Tibial nerve (tissue), 4 donors: Measurements from ENCODE around the gene TM9SF2. TPM values are rescaled to one million over a fixed set of nuclear protein-coding genes. Genes with fewer than 3 reads are reported as not detected.

Source experiments
- DNase-seq, 2 donors: peaks; one replicate each; pipeline ENCODE4 v3.0.0-alpha.2; 2019; ENCODE audit warnings: low spot score in 2 of 2
- H3K27ac ChIP-seq, 4 donors: fragments of 200-600 bp; sonication (generic) in 3 of 4; one replicate each; pipeline ENCODE4 v1.5.1; 2017 to 2019; ENCODE audit warnings: mild to moderate bottlenecking in 1 of 4
- H3K27me3 ChIP-seq, 2 donors: fragments of 200-600 bp; sonication (generic) in 1 of 2; one replicate each; pipeline versions ENCODE4 v1.5.1 to v1.6.0; 2017 to 2019
- H3K36me3 ChIP-seq, 3 donors: fragments of 200-600 bp; sonication (generic); one replicate each; pipeline ENCODE4 v1.5.1; 2018 to 2019
- H3K4me1 ChIP-seq, 4 donors: fragments of 200-600 bp; sonication (generic) in 3 of 4; one replicate each; pipeline ENCODE4 v1.5.1; 2017 to 2019
- H3K4me3 ChIP-seq, 4 donors: fragments of 200-600 bp; sonication (generic) in 3 of 4; one replicate each; pipeline ENCODE4 v1.5.1; 2017 to 2019; ENCODE audit warnings: mild to moderate bottlenecking in 1 of 4, moderate library complexity in 1 of 4
- H3K9me3 ChIP-seq, 4 donors: fragments of 200-600 bp; sonication (generic) in 3 of 4; one replicate each; pipeline ENCODE4 v1.5.1; 2017 to 2019
- EP300 ChIP-seq, 2 donors: sonication (generic); formaldehyde crosslinking; IDR thresholded peaks; one replicate each; pipeline ENCODE4 v1.6.1; 2017; ENCODE audit warnings: antibody characterized with exemption in 2 of 2, mild to moderate bottlenecking in 1 of 2
- POLR2A ChIP-seq, 2 donors: fragments of 450-650 bp; IDR thresholded peaks; one replicate each; pipeline ENCODE4 v1.6.1; 2017; ENCODE audit warnings: antibody characterized with exemption in 2 of 2, mild to moderate bottlenecking in 2 of 2, moderate library complexity in 2 of 2
- WGBS, 2 donors: methylation state at CpG; one replicate each; pipeline ENCODE4 v1.1.5; 2018; 5-methylcytosine and 5-hydroxymethylcytosine counted together
- total RNA-seq, 4 donors: library from RNA; depleted of rRNA; stranded (reverse); fragments of >200 nt; gene quantifications; one replicate each; pipeline ENCODE4 v1.1.0, GENCODE V29; 2016
- TF ChIP-seq, protein P1 (sequence below), 5 experiments: fragments of 200-600 bp in 3 of 5; fragments of 450-650 bp in 2 of 5; sonication (generic) in 3 of 5; IDR thresholded peaks; one replicate each; pipeline ENCODE4 v1.5.1; 2016 to 2019; ENCODE audit warnings: antibody characterized with exemption in 5 of 5, mild to moderate bottlenecking in 3 of 5, moderate library complexity in 2 of 5

Gene TM9SF2
- total RNA-seq, 4 donors from 2014 or later = 67.8 to 110 (median 82.7) TPM

DNA sequence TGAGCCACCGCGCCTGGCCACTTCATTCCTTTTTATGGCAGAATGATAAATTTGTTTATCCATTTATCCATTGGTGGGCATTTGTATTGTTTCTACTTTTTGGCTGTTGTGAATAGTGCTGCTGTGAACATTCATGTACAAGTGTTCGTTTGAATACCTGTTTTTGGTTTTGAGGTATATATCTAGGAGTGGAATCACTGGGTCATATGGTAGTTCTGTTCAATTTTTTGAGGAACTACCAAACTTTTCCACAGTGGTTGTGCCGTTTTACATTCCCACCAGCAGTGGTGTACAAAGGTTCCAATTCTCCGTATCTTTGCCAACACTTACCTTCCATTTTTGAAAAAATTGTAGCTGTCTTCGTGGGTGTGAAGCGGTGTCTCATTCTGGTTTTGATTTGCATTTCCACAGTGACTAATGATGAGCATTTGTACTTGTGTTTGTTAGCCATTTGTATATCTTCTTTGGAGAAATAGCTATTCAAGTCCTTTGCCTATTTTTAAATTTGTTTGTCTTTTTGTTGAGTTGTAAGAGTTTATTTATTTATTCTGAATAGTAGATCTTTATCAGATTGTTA is 55.7 kb downstream of the TM9SF2 start:
- peaks cover 0 to 72% (median 8%) of the 10 kb centered on the region in 3 donors for H3K36me3 ChIP-seq

DNA sequence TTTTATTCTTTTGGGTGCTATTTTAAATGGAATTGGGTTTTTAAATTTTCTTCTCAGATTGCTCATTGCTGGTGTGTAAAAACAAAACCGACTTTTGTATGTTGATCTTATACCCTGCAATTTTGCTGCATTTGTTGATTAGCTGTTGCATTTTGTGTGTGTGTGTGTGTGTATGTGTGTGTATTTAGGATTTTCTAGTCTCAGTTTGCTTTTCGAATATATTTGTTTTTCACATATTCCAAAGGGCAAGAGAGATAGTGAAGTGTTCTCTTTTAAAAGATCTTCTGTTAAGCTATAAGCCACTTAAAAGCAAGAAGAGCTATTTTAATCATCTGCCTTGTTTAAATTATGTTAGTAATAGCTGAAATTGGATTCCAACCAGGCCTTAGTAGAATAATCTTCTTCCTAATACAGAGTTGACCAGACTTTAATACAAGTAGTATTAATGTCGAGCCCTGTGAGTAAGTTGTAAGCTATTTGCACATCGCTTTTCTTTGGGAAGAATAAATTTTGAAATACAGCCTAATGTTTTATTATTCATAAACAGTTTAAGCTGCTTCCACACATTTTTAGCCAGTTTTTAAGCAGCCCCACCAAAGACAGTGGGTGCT is 57.4 kb downstream of the TM9SF2 start:
- no peaks in the 10 kb centered on the region for H3K4me1 ChIP-seq
- no peaks in the 10 kb centered on the region for H3K27me3 ChIP-seq
- 83 to 86% methylated on average over 4 of the region's 4 CpGs for WGBS, 2 donors
- TF ChIP-seq EP300 (IDR thresholded peaks at IDR 0.05) (no peak), POLR2A (IDR thresholded peaks at IDR 0.05) (no peak)
- TF ChIP-seq, protein P1, sequence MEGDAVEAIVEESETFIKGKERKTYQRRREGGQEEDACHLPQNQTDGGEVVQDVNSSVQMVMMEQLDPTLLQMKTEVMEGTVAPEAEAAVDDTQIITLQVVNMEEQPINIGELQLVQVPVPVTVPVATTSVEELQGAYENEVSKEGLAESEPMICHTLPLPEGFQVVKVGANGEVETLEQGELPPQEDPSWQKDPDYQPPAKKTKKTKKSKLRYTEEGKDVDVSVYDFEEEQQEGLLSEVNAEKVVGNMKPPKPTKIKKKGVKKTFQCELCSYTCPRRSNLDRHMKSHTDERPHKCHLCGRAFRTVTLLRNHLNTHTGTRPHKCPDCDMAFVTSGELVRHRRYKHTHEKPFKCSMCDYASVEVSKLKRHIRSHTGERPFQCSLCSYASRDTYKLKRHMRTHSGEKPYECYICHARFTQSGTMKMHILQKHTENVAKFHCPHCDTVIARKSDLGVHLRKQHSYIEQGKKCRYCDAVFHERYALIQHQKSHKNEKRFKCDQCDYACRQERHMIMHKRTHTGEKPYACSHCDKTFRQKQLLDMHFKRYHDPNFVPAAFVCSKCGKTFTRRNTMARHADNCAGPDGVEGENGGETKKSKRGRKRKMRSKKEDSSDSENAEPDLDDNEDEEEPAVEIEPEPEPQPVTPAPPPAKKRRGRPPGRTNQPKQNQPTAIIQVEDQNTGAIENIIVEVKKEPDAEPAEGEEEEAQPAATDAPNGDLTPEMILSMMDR (IDR thresholded peaks at IDR 0.05) = no peak
- peaks cover 0 to 65% (median 4%) of the 10 kb centered on the region in 3 donors for H3K36me3 ChIP-seq
- H3K4me3 ChIP-seq = no peak overlapping the region
- no peak overlapping the region for H3K27ac ChIP-seq
- DNase-seq = no peak
- no peaks in the 10 kb centered on the region for H3K9me3 ChIP-seq

More for the DNA sequence above, 55.7 kb downstream of the TM9SF2 start:
- no peak overlapping the region for H3K4me3 ChIP-seq
- no peak for DNase-seq
- H3K4me1 ChIP-seq = no peaks in the 10 kb centered on the region
- H3K27ac ChIP-seq = no peak overlapping the region
- H3K9me3 ChIP-seq = no peaks in the 10 kb centered on the region
- H3K27me3 ChIP-seq = no peaks in the 10 kb centered on the region
- TF ChIP-seq, protein P1 (IDR thresholded peaks at IDR 0.05) = no peak
- TF ChIP-seq EP300 (IDR thresholded peaks at IDR 0.05) (no peak), POLR2A (IDR thresholded peaks at IDR 0.05) (no peak)
- WGBS, 2 donors = 97 to 98% methylated on average over 7 of the region's 7 CpGs

DNA sequence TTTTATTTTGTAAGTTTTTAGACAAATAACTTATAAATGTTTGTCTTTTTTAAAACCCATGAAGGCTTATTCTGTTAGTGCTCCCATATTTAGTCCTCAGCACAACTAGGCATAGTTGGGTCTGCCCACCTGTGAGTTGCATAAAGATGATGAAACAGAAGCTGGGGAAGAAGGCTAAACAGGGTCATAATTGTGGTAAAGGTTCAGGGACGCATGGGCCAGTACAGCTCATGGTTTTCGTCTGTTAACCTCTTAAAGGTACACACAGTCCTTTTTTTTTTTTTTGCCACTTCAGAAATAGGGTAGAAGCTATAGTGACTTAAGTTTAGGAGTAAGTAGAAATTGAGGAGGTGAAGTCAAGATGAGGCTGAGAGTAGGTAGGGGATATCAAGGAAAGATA is 58.3 kb downstream of the TM9SF2 start:
- no peak overlapping the region for H3K4me3 ChIP-seq
- 63 to 82% methylated on average over 2 of the region's 2 CpGs for WGBS, 2 donors
- H3K4me1 ChIP-seq = no peaks in the 10 kb centered on the region
- no peak overlapping the region for H3K27ac ChIP-seq
- no peaks in the 10 kb centered on the region for H3K9me3 ChIP-seq
- no peak for DNase-seq
- TF ChIP-seq POLR2A (IDR thresholded peaks at IDR 0.05) (no peak), EP300 (IDR thresholded peaks at IDR 0.05) (no peak)
- TF ChIP-seq, protein P1 (IDR thresholded peaks at IDR 0.05) = no peak
- H3K36me3 ChIP-seq = peaks cover 0 to 65% (median 4%) of the 10 kb centered on the region in 3 donors
- H3K27me3 ChIP-seq = no peaks in the 10 kb centered on the region

DNA sequence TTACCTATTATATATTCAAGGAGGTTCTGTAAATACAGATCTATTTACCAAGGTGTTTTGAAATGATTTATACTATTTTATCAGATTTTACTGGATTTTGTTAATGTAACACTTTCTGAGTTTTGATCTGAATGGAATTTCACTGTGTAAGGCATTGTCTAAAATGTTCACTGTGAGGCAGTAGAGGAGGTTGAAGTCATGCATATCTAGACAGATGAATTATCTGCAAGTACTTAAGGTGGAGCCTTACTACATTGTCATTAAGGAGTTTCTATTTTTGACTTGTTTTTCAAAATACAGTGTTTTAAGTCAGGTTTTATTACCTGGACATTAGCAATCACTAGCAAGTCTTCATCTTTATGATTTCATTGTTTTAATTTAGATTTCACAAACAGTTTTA is 62.1 kb downstream of the TM9SF2 start:
- Histone ChIP-seq H3K4me3 (no peak overlapping the region), H3K27me3 (no peaks in the 10 kb centered on the region), H3K36me3 (peaks cover 0 to 54% (median 4%) of the 10 kb centered on the region in 3 donors), H3K27ac (no peak overlapping the region), H3K4me1 (no peaks in the 10 kb centered on the region), H3K9me3 (peaks cover 0 to 9% (median 0%) of the 10 kb centered on the region in 4 donors)
- no peak for DNase-seq
- no peak for TF ChIP-seq EP300 (IDR thresholded peaks at IDR 0.05)
- no peak for TF ChIP-seq POLR2A (IDR thresholded peaks at IDR 0.05)
- TF ChIP-seq, protein P1 (IDR thresholded peaks at IDR 0.05) = no peak

DNA sequence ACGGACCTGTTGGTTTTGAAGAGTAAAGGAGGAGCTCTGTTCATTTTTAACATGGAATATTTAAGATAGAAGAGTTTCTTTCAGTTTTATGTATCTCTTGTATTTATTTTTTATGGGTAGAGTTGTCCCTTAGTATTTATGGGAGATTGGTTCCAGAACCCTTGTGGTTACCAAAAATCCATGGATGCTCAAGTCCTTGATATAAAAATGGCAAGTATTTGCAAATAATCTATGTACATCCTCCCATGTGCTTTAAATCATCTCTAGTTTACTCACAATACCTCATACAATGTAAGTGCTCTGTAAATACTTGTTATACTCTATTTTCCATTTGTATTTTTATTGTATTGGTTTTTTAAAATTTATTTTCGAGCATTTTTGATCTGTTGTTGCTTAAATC is 63.1 kb downstream of the TM9SF2 start:
- no peaks in the 10 kb centered on the region for H3K4me1 ChIP-seq
- H3K36me3 ChIP-seq = peaks cover 0 to 53% (median 4%) of the 10 kb centered on the region in 3 donors
- no peaks in the 10 kb centered on the region for H3K27me3 ChIP-seq
- TF ChIP-seq, protein P1 (IDR thresholded peaks at IDR 0.05) = no peak
- TF ChIP-seq EP300 (IDR thresholded peaks at IDR 0.05) (no peak), POLR2A (IDR thresholded peaks at IDR 0.05) (no peak)
- WGBS, 2 donors = 88 to 95% methylated on average over 2 of the region's 2 CpGs
- peaks cover 0 to 19% (median 0%) of the 10 kb centered on the region in 4 donors for H3K9me3 ChIP-seq
- no peak for DNase-seq
- H3K27ac ChIP-seq = no peak overlapping the region
- H3K4me3 ChIP-seq = no peak overlapping the region
